H9 (cell line): ENCODE data around the gene PPP2R2B. TPM values are rescaled to one million over a fixed set of nuclear protein-coding genes. Genes with fewer than 3 reads are reported as not detected.

Experiments
- DNase-seq: peaks from one replicate; pipeline ENCODE4 v3.0.0-alpha.2; 2017
- H2AFZ ChIP-seq: one replicate; pipeline ENCODE4 v1.6.1; 2013; ENCODE audit warnings: mild to moderate bottlenecking, low read length, control low read depth, moderate library complexity
- H2AK5ac ChIP-seq: 2 replicates; pipeline ENCODE4 v1.6.1; 2013; ENCODE audit warnings: low read length, control low read depth, mixed read lengths; ENCODE audit not compliant: insufficient read length
- H2BK120ac ChIP-seq: one replicate; pipeline ENCODE4 v1.6.1; 2013; ENCODE audit warnings: low read depth, mild to moderate bottlenecking, low read length, control low read depth, inconsistent platforms; ENCODE audit not compliant: poor library complexity, severe bottlenecking
- H2BK12ac ChIP-seq: 2 replicates; pipeline ENCODE4 v1.6.1; 2013; ENCODE audit warnings: low read length, control low read depth, mixed read lengths, low read depth; ENCODE audit not compliant: insufficient read length
- H2BK15ac ChIP-seq: 2 replicates; pipeline ENCODE4 v1.6.1; 2013; ENCODE audit warnings: low read depth, low read length, control low read depth
- H2BK20ac ChIP-seq: one replicate; pipeline ENCODE4 v1.6.1; 2013; ENCODE audit warnings: low read depth, mild to moderate bottlenecking, low read length, control low read depth, inconsistent platforms; ENCODE audit not compliant: poor library complexity, severe bottlenecking
- H2BK5ac ChIP-seq: 2 replicates; pipeline ENCODE4 v1.6.1; 2013; ENCODE audit warnings: low read length, control low read depth, mixed read lengths; ENCODE audit not compliant: insufficient read length
- H3K14ac ChIP-seq: 2 replicates; pipeline ENCODE4 v1.6.1; 2013; ENCODE audit warnings: low read length, control low read depth; ENCODE audit not compliant: insufficient read depth
- H3K18ac ChIP-seq: 2 replicates; pipeline ENCODE4 v1.6.1; 2013; ENCODE audit warnings: low read depth, mild to moderate bottlenecking, mixed read lengths, low read length, control low read depth; ENCODE audit not compliant: insufficient read length
- H3K23ac ChIP-seq: 2 replicates; pipeline ENCODE4 v1.6.1; 2013; ENCODE audit warnings: low read length, control low read depth, mixed read lengths, low read depth; ENCODE audit not compliant: insufficient read length
- H3K23me2 ChIP-seq: 2 replicates; pipeline ENCODE4 v1.6.1; 2013; ENCODE audit warnings: low read depth, mild to moderate bottlenecking, mixed read lengths, low read length, control low read depth; ENCODE audit not compliant: insufficient read length, poor library complexity, severe bottlenecking
- H3K27ac ChIP-seq: 2 replicates; pipeline ENCODE4 v1.5.1; 2013; ENCODE audit warnings: low read length, control low read depth, mixed read lengths, low read depth; ENCODE audit not compliant: insufficient read length
- H3K27me3 ChIP-seq: 2 replicates; pipeline ENCODE4 v1.6.1; 2013; ENCODE audit warnings: low read length, control low read depth, inconsistent platforms; ENCODE audit not compliant: insufficient read depth
- H3K4ac ChIP-seq: 2 replicates; pipeline ENCODE4 v1.6.1; 2013; ENCODE audit warnings: low read depth, mild to moderate bottlenecking, control low read depth, inconsistent platforms, low read length, moderate library complexity
- H3K4me1 ChIP-seq: 2 replicates; pipeline ENCODE4 v1.6.1; 2013; ENCODE audit warnings: low read length, control low read depth, inconsistent platforms; ENCODE audit not compliant: insufficient read depth
- H3K4me2 ChIP-seq: 2 replicates; pipeline ENCODE4 v1.6.1; 2013; ENCODE audit warnings: low read length, control low read depth, mixed read lengths; ENCODE audit not compliant: insufficient read length, insufficient read depth
- H3K56ac ChIP-seq: 2 replicates; pipeline ENCODE4 v1.6.1; 2013; ENCODE audit warnings: low read depth, mild to moderate bottlenecking, mixed read lengths, low read length, control low read depth; ENCODE audit not compliant: insufficient read length
- H3K79me1 ChIP-seq: 2 replicates; pipeline ENCODE4 v1.6.1; 2013; ENCODE audit warnings: low read depth, mild to moderate bottlenecking, moderate library complexity, low read length, control low read depth, inconsistent platforms; ENCODE audit not compliant: insufficient read depth, poor library complexity, severe bottlenecking
- H3K79me2 ChIP-seq: 2 replicates; pipeline ENCODE4 v1.6.1; 2013; ENCODE audit warnings: low read length, control low read depth, inconsistent platforms; ENCODE audit not compliant: insufficient read depth
- H3K9ac ChIP-seq: 2 replicates; pipeline ENCODE4 v1.6.1; 2013; ENCODE audit warnings: low read length, control low read depth, mixed read lengths; ENCODE audit not compliant: insufficient read length; ENCODE audit errors: extremely low read depth
- H3K9me3 ChIP-seq: one replicate; pipeline ENCODE4 v1.6.1; 2013; ENCODE audit warnings: low read depth, low read length, inconsistent platforms; ENCODE audit not compliant: control insufficient read depth
- H3T11ph ChIP-seq: one replicate; pipeline ENCODE4 v1.6.1; 2013; ENCODE audit warnings: mild to moderate bottlenecking, low read length, control low read depth, inconsistent platforms
- H4K20me1 ChIP-seq: one replicate; pipeline ENCODE4 v1.6.1; 2013; ENCODE audit not compliant: control insufficient read depth, insufficient read length, insufficient read depth
- H4K5ac ChIP-seq: 2 replicates; pipeline ENCODE4 v1.6.1; 2013; ENCODE audit warnings: low read depth, mild to moderate bottlenecking, mixed read lengths, low read length, control low read depth; ENCODE audit not compliant: insufficient read length
- H4K8ac ChIP-seq: replicated peaks from 2 replicates; pipeline ENCODE4 v1.6.1; 2013; ENCODE audit warnings: low read length, control low read depth, mixed read lengths, low read depth; ENCODE audit not compliant: insufficient read length
- H4K91ac ChIP-seq: 2 replicates; pipeline ENCODE4 v1.6.1; 2013; ENCODE audit warnings: low read depth, mild to moderate bottlenecking, moderate library complexity, mixed read lengths, low read length, control low read depth; ENCODE audit not compliant: insufficient read length
- H3K27ac Mint-ChIP-seq, 3 experiments: 2 replicates in 2 of 3; 3 replicates in 1 of 3; pipeline ENCODE4 v1.8.0; 2020 to 2021; ENCODE audit warnings: mixed read lengths in 3 of 3, mild to moderate bottlenecking in 1 of 3, moderate library complexity in 1 of 3
- H3K27me3 Mint-ChIP-seq: 2 replicates; pipeline ENCODE4 v1.8.0; 2021; ENCODE audit warnings: low read depth, mild to moderate bottlenecking, moderate library complexity, mixed read lengths
- H3K36me3 Mint-ChIP-seq, 3 experiments: 2 replicates in 2 of 3; 3 replicates in 1 of 3; pipeline ENCODE4 v1.8.0; 2020 to 2021; ENCODE audit warnings: low read depth in 3 of 3, mixed read lengths in 3 of 3; ENCODE audit not compliant: insufficient read depth in 1 of 3
- H3K4me1 Mint-ChIP-seq, 2 experiments: 2 replicates each; pipeline ENCODE4 v1.8.0; 2020; ENCODE audit warnings: mixed read lengths in 2 of 2
- H3K4me3 Mint-ChIP-seq, 2 experiments: 2 replicates in 1 of 2; 3 replicates in 1 of 2; pipeline ENCODE4 v1.8.0; 2020 to 2021; ENCODE audit warnings: mild to moderate bottlenecking in 2 of 2, mixed read lengths in 2 of 2, moderate library complexity in 1 of 2
- H3K9me3 Mint-ChIP-seq, 2 experiments: 2 replicates in 1 of 2; 3 replicates in 1 of 2; pipeline ENCODE4 v1.8.0; 2020; ENCODE audit warnings: mild to moderate bottlenecking in 2 of 2, mixed read lengths in 2 of 2, moderate library complexity in 1 of 2
- WGBS: extraction: QIAGEN DNeasy Blood & Tissue Kit; methylation state at CpG from one replicate; pipeline ENCODE4 v1.1.7; 2013; ENCODE audit warnings: missing lambda C conversion rate, low lambda C conversion rate, mixed read lengths; ENCODE audit not compliant: insufficient read length; ENCODE audit errors: extremely low coverage; 5-methylcytosine and 5-hydroxymethylcytosine counted together
- total RNA-seq: library from RNA; stranded (reverse); gene quantifications from 2 replicates; pipeline ENCODE4 v1.2.1, GENCODE V29; 2021
- TF ChIP-seq, protein P1 (sequence below): fragments of 200-600 bp; sonication (generic); conservative IDR thresholded peaks from 3 replicates; pipeline ENCODE4 v1.8.0; 2021; ENCODE audit warnings: antibody characterized with exemption, mild to moderate bottlenecking

Gene PPP2R2B
- total RNA-seq, 1 experiment from 2014 or later = 14.3 TPM

DNA sequence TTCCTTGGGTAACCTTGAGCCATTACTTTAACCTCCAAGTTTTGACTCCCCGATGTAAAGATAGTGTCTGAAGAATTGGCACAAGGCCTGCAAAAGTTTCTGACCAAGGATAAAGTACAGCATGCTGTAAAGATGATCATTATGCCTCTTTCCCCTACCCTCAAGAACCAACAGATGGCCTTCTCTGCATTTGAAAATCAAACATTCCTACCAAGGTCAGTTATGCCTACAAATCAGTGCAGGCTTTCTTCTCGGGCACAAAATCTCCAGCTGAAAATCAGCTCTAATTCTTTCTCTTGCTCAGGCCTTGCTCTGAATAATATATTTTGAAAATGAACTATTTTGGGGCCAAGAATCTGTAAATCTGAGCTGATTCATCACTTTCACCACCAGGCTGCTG lies 59.7 kb downstream of the PPP2R2B start:
- DNase-seq = no peak
- H3K27me3 Mint-ChIP-seq = peaks cover 2% of the 10 kb centered on the region; the same call in 1 of the 2 replicates
- no peak overlapping the region for H3K4me3 Mint-ChIP-seq
- no peak overlapping the region for H3K27ac ChIP-seq
- TF ChIP-seq, protein P1, sequence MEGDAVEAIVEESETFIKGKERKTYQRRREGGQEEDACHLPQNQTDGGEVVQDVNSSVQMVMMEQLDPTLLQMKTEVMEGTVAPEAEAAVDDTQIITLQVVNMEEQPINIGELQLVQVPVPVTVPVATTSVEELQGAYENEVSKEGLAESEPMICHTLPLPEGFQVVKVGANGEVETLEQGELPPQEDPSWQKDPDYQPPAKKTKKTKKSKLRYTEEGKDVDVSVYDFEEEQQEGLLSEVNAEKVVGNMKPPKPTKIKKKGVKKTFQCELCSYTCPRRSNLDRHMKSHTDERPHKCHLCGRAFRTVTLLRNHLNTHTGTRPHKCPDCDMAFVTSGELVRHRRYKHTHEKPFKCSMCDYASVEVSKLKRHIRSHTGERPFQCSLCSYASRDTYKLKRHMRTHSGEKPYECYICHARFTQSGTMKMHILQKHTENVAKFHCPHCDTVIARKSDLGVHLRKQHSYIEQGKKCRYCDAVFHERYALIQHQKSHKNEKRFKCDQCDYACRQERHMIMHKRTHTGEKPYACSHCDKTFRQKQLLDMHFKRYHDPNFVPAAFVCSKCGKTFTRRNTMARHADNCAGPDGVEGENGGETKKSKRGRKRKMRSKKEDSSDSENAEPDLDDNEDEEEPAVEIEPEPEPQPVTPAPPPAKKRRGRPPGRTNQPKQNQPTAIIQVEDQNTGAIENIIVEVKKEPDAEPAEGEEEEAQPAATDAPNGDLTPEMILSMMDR = 0 out of 3 replicates have a peak, but pooled peaks have one; percentile 25
- H3K79me1 ChIP-seq = no peaks in the 10 kb centered on the region
- H2BK15ac ChIP-seq = no peak overlapping the region
- peaks cover 37% of the 10 kb centered on the region in 2 experiments for H3K4me1 Mint-ChIP-seq
- H3K27me3 ChIP-seq = no peaks in the 10 kb centered on the region
- no peak overlapping the region for H2BK20ac ChIP-seq
- no peak overlapping the region for H3K9ac ChIP-seq
- no peak overlapping the region for H4K8ac ChIP-seq
- no peak overlapping the region for H3T11ph ChIP-seq
- H3K4me2 ChIP-seq = no peak overlapping the region
- no peaks in the 10 kb centered on the region for H3K23me2 ChIP-seq
- H4K5ac ChIP-seq = no peak overlapping the region
- no peak overlapping the region for H3K23ac ChIP-seq
- no peaks in the 10 kb centered on the region for H3K9me3 Mint-ChIP-seq
- no peaks in the 10 kb centered on the region for H3K9me3 ChIP-seq
- no peak overlapping the region for H2AK5ac ChIP-seq
- peaks cover 8% of the 10 kb centered on the region for H3K4me1 ChIP-seq
- H3K18ac ChIP-seq = no peak overlapping the region
- no peak overlapping the region for H2AFZ ChIP-seq
- no CpG with 5 or more reads among the region's 2 CpGs for WGBS
- H3K4ac ChIP-seq = no peak overlapping the region
- H3K14ac ChIP-seq = no peak overlapping the region
- H2BK120ac ChIP-seq = no peak overlapping the region
- no peaks in the 10 kb centered on the region for H3K36me3 Mint-ChIP-seq
- no peaks in the 10 kb centered on the region for H3K79me2 ChIP-seq
- H2BK12ac ChIP-seq = no peak overlapping the region
- no peak overlapping the region for H3K56ac ChIP-seq
- H4K20me1 ChIP-seq = no peaks in the 10 kb centered on the region
- no peak overlapping the region for H4K91ac ChIP-seq
- H3K27ac Mint-ChIP-seq = no peak overlapping the region
- H2BK5ac ChIP-seq = no peak overlapping the region
